Measurements from ENCODE around the gene ALDH1L1.

The ALDH1L1 gene

DNA sequence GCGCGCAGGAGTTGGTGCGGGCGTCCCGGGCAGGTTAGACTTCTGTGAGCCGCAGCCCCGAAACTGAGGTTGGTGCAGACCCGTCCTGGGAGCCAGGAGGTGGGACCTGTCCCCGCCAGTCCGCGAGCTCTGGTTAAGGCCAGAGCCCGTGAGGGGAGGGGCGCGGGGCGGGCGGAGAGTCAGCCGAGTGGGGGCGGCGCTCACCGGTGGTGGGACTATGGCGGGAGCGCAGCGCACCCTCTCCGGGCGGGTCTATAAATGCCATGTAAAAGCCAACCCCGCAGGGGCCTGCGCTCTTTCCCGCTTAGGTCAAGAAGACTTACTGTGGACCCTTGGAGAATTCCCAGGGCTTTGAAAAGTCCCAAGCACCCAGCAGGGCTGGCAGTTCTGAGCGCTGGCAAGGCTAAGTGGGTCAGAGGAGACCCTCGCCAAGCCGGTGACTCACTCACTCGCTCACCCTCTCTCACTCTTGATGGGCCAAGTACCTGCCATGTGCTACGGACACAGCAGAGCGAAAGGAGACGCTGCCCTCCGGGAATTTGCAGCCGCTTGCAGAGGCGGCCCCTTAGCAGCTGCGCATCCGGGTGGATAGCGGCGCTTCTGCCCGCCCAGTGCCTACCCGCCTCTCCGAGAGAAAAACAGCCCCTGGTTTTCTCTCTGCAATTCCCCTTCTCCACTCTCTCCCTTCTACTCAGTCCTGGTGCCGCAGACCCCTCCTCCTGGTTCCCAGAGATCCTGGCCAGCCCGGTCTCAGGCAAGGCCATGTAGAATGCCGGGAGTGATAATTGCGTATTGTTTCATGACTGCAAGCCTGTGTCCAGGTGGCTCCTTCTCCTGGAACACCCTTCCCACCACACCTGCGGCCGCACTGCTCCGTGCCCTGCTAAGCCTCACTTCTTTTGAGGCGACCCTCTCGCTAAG lies at the start of gene ALDH1L1:
Gene ALDH1L1 (minus strand): TSS at position 110 of the 921 bp plus-strand sequence. CDS start 19,607 bp downstream, outside the sequence.
- ATAC-seq: peak; percentile 69
- TF ChIP-seq ARNTL (CRISPR knock-in tag; IDR thresholded peaks at IDR 0.05; ENCODE audit: borderline replicate concordance, low read depth) (no peak), BACH2 (CRISPR knock-in tag; IDR thresholded peaks at IDR 0.05; ENCODE audit: borderline replicate concordance) (no peak), ZFP30 (CRISPR knock-in tag; IDR thresholded peaks at IDR 0.05) (no peak), ZNF8 (CRISPR knock-in tag; IDR thresholded peaks at IDR 0.05) (no peak), POU6F1 (CRISPR knock-in tag; IDR thresholded peaks at IDR 0.05; ENCODE audit: borderline replicate concordance, low read depth) (no peak), ZFP3 (CRISPR knock-in tag; IDR thresholded peaks at IDR 0.05) (no peak), CSDC2 (CRISPR knock-in tag; IDR thresholded peaks at IDR 0.05) (no peak), ESRRG (CRISPR knock-in tag; IDR thresholded peaks at IDR 0.05) (no peak), ZC3H10 (CRISPR knock-in tag; IDR thresholded peaks at IDR 0.05) (no peak), GLIS3 (CRISPR knock-in tag; IDR thresholded peaks at IDR 0.05) (no peak), TSHZ2 (CRISPR knock-in tag; IDR thresholded peaks at IDR 0.05) (no peak)
- TF ChIP-seq, protein P1, sequence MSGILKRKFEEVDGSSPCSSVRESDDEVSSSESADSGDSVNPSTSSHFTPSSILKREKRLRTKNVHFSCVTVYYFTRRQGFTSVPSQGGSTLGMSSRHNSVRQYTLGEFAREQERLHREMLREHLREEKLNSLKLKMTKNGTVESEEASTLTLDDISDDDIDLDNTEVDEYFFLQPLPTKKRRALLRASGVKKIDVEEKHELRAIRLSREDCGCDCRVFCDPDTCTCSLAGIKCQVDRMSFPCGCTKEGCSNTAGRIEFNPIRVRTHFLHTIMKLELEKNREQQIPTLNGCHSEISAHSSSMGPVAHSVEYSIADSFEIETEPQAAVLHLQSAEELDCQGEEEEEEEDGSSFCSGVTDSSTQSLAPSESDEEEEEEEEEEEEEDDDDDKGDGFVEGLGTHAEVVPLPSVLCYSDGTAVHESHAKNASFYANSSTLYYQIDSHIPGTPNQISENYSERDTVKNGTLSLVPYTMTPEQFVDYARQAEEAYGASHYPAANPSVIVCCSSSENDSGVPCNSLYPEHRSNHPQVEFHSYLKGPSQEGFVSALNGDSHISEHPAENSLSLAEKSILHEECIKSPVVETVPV (CRISPR knock-in tag; IDR thresholded peaks at IDR 0.05): no peak

- no peak for TF ChIP-seq ZNF70 (CRISPR knock-in tag; IDR thresholded peaks at IDR 0.05)
- TF ChIP-seq POU6F1 (CRISPR knock-in tag; IDR thresholded peaks at IDR 0.05; ENCODE audit: borderline replicate concordance, low read depth): no peak
- no peak for ATAC-seq
Observed at GRCh38 chr3:126226374-126226773, 46.0 kb upstream of the ALDH1L1 start.

DNA sequence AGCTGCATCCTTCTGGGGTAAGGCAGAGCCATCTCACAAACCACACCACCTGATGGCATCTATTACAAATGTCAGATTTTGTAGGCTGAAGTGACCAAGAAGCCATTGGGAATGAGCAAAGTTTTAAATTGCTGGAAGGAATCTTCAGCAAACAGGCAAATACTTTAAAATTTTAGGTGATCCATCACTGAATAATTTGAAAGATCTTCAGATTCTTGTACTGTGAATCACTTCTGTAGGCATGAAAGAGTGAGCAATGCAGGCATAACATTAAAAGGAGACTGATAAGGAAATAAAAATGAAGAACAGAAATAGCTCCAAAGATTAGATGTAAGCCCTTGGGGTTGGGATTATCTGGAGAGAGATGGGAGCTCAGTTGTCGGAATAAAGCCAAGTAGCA lies 36.0 kb upstream of the ALDH1L1 start:
- 0 out of 2 replicates have a peak, but pooled peaks have one; percentile 18 for TF ChIP-seq ISL1 (CRISPR knock-in tag; IDR thresholded peaks at IDR 0.05)
- TF ChIP-seq GLIS3 (CRISPR knock-in tag; IDR thresholded peaks at IDR 0.05): no peak
- TF ChIP-seq, protein P1 (CRISPR knock-in tag; IDR thresholded peaks at IDR 0.05): no peak
- no peak; the same call in 2 of the 3 replicates for ATAC-seq

DNA sequence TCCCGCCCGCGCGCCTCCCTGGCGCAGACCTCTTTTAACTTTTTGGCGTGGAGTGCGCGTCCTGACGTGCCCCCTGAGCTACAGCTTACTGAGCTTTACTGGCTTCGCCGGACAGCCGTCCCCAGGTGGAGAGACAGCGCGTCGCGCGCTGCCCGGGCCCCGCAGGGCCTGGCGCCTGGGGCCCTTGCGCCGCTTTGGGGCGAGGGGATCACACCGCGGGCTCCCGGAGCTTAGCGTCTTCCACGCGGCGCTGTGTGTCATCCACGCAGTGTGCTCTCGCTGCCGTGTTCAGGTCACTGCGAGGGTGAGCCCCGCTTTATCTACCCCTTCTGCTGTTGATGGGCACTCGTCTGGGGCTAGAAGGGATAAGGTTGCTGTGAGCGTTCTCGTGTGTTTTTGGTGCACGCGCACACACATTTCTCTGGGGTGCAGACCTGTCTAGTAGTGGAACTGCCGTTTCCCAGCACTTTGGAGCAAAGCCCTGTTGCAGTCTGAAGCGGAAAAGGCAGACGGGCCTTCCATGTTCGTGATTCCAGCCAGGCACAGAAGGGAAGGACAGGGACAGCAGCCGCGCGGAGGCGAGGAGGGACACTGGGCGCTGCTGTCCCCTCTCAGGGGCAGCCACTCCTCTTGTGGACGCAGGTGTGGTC lies 33.1 kb upstream of the ALDH1L1 start:
- no peak; the same call in 2 of the 3 replicates for ATAC-seq
- TF ChIP-seq ESRRG (CRISPR knock-in tag; IDR thresholded peaks at IDR 0.05): no peak
- TF ChIP-seq ZNF70 (CRISPR knock-in tag; IDR thresholded peaks at IDR 0.05): 0 out of 2 replicates have a peak, but pooled peaks have one; percentile 1

Data from SK-N-SH treated with all-trans-retinoic acid at 6 μM for 48 hours (cell line).